NB4 (cell line): ENCODE measurements around the gene MSH3.

ENCODE experiments used
- DNase-seq: peaks from one replicate; pipeline ENCODE4 v3.0.0; 2010; ENCODE audit warnings: low read depth
- H3K4me3 ChIP-seq: one replicate; pipeline ENCODE4 v1.5.1; 2011; ENCODE audit warnings: mild to moderate bottlenecking, low read depth, low read length, moderate library complexity
- MYC ChIP-seq: IDR thresholded peaks from 2 replicates; pipeline ENCODE4 v1.6.1; 2011; ENCODE audit warnings: low read depth, low read length
- POLR2A ChIP-seq: IDR thresholded peaks from 2 replicates; pipeline ENCODE4 v1.6.1; 2011; ENCODE audit warnings: mild to moderate bottlenecking; ENCODE audit not compliant: insufficient read length; ENCODE audit errors: extremely low read depth
- TF ChIP-seq, protein P1 (sequence below): IDR thresholded peaks from 2 replicates; pipeline ENCODE4 v1.6.1; 2011; ENCODE audit warnings: low read depth, low read length
- TF ChIP-seq, protein P2 (sequence below): IDR thresholded peaks from one replicate; pipeline ENCODE4 v1.5.1; 2012; ENCODE audit warnings: low read depth, low read length

MSH3 gene

DNA sequence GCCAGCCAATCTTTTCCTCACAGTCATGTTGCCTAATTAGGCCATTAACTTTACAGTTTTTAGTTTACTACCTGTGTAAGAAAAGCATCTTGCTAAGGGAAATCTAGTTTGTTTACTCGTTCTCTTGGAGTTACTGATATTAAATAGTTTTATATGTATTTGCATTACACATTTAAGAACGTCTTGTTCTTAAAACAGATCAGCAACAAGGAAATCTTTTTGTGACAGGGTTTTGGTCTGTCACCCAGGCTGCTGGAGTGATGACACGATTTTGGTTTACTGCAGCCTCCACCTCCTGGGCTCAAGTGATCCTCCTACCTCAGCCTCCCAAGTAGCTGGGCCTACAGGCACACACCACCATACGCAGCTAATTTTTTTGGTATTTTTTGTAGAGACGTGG, 29.2 kb upstream of the MSH3 start:
- no peak overlapping the region for H3K4me3 ChIP-seq
- no peak for DNase-seq
- TF ChIP-seq, protein P1, sequence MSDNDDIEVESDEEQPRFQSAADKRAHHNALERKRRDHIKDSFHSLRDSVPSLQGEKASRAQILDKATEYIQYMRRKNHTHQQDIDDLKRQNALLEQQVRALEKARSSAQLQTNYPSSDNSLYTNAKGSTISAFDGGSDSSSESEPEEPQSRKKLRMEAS = no peak
- no peak for TF ChIP-seq POLR2A
- no peak for TF ChIP-seq MYC
- TF ChIP-seq, protein P2, sequence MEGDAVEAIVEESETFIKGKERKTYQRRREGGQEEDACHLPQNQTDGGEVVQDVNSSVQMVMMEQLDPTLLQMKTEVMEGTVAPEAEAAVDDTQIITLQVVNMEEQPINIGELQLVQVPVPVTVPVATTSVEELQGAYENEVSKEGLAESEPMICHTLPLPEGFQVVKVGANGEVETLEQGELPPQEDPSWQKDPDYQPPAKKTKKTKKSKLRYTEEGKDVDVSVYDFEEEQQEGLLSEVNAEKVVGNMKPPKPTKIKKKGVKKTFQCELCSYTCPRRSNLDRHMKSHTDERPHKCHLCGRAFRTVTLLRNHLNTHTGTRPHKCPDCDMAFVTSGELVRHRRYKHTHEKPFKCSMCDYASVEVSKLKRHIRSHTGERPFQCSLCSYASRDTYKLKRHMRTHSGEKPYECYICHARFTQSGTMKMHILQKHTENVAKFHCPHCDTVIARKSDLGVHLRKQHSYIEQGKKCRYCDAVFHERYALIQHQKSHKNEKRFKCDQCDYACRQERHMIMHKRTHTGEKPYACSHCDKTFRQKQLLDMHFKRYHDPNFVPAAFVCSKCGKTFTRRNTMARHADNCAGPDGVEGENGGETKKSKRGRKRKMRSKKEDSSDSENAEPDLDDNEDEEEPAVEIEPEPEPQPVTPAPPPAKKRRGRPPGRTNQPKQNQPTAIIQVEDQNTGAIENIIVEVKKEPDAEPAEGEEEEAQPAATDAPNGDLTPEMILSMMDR = no peak

DNA sequence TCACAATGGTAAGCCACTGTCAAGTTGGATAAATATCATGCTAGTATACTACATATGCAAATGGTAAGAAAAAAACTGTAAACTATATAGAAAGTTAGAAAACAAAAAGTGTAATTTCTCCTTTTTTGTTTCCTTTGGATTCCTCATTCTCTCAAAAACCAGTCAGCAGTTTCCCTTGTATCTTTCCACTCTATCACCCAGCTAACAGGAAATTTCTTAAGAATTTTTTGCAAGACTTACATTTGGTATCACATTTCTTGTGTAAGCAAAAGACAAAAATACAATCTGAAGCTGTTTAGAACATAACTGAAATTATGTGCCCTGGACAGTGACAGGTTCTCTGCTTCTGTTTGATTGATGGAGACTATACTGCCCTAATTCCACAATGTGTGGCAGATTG, 25.2 kb upstream of the MSH3 start:
- no peak for DNase-seq
- TF ChIP-seq POLR2A = no peak
- TF ChIP-seq MYC = no peak
- TF ChIP-seq, protein P1 = no peak
- TF ChIP-seq, protein P2 = no peak
- H3K4me3 ChIP-seq = no peak overlapping the region

DNA sequence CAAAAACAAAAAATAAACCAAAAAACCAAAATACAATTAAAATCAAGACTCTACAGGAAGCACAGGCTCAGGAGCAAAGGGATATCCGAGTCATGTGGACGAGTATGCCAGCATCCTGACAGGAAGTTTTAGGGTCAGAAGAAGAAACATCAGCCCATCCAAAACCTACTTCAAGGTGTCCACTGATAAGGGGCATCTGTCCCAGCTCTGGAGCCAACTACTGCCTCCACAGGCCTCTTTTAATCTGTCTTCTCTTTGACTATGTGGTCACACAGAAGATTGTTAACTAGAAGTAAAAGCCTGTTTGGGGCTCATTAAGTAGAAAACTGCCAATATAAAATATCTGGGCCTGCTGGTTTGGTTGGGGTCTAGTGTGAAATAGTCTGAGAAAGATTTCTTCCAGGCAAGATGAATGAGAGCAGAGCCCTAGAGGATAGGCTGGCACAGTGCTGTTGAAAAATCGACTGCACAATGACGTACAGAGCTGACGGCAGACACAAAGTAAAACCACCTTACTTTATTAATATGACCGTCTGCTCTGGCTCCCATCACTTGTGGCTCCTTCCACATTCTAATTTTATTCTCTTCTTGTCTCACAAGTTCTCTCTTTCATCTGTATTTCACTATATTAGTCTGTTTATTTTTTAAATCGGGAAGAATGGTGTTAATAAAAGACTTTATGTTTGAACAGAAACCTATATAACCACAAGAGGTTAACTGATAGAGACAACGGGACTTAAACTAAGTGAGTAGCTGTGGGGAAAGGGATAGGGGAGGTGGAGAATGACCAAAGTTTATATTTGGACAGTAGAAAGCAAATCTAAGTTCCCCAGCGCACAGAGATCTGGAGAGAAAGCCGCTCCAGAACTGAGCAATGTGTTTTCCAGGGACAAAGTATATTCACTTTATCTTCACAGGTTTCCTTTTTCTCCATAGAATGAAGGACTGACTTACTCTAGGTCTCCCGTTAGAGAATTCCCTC, 22.9 kb upstream of the MSH3 start:
- no peak for DNase-seq
- H3K4me3 ChIP-seq = no peak overlapping the region
- no peak for TF ChIP-seq MYC
- TF ChIP-seq, protein P1 = no peak
- no peak for TF ChIP-seq POLR2A
- TF ChIP-seq, protein P2 = no peak

DNA sequence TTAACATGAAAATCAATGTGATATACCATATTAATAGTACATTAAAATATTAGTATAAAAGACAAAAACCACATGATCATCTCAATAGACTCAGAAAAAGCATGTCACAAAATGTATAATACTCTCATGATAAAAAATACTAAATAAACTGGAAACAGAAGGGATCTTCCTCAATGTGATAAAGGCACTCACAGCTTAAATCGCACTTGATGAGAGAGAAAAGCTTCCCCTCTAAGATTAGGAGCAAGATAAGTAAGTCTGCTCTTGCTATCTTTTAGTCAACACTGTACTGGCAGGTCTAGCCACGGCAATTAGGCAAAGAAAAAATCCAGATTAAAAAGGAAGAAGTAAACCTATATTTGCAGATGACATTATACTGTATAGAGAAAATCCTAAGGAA, 21.8 kb upstream of the MSH3 start:
- TF ChIP-seq, protein P2 = no peak
- TF ChIP-seq POLR2A (no peak), MYC (no peak)
- TF ChIP-seq, protein P1 = no peak
- H3K4me3 ChIP-seq = no peak overlapping the region
- no peak for DNase-seq

DNA sequence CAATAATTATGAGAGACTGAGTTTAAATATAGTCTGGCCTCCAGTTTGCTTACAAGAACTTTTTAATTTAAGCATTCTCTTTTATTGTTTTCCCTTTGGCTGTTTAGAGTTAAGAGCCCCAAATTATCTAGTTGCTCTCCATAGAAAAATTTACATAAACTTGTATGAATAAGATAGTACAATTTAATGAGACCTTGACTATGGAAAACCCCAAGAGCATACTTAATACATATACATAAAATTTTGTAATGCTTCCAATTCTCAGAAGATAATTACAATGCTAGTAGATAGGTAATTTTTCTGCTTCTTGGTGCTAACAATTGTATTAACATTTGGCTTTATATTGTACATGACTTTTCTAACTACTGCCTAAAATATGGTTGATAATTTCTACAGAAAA, 20.3 kb upstream of the MSH3 start:
- DNase-seq = no peak
- TF ChIP-seq MYC (no peak), POLR2A (no peak)
- TF ChIP-seq, protein P1 = no peak
- TF ChIP-seq, protein P2 = no peak
- no peak overlapping the region for H3K4me3 ChIP-seq
